ENCODE measurements around the gene BOK.

DNA sequence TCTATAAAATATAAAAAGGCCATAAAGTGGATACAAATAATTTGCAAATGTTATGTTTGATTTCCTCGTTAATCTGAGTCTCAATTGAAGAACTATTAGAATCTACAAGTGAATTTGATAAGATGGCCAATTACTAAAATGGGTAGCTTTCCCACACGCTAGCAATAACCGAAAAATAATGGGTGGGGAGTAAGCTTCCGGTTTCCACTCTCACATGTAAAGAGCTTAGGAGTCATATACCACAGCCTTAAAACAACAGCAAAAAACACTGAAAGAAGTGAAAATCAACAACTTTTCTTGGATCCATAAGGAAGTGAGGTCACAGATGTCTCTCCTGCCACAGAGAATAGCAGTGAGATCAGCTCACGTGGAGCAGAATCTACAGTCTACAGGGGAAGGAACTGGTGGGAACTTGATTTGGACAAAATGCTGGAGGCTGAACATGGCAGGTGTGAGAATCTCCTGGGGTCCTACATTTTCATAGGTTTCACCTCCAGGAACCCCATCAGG is 59.8 kb downstream of the BOK start:
- TF ChIP-seq, protein P1, sequence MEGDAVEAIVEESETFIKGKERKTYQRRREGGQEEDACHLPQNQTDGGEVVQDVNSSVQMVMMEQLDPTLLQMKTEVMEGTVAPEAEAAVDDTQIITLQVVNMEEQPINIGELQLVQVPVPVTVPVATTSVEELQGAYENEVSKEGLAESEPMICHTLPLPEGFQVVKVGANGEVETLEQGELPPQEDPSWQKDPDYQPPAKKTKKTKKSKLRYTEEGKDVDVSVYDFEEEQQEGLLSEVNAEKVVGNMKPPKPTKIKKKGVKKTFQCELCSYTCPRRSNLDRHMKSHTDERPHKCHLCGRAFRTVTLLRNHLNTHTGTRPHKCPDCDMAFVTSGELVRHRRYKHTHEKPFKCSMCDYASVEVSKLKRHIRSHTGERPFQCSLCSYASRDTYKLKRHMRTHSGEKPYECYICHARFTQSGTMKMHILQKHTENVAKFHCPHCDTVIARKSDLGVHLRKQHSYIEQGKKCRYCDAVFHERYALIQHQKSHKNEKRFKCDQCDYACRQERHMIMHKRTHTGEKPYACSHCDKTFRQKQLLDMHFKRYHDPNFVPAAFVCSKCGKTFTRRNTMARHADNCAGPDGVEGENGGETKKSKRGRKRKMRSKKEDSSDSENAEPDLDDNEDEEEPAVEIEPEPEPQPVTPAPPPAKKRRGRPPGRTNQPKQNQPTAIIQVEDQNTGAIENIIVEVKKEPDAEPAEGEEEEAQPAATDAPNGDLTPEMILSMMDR (IDR thresholded peaks at IDR 0.05): no peak
- TF ChIP-seq POLR2A (IDR thresholded peaks at IDR 0.05): no peak
